Right lobe of liver (tissue), 6 donors: Measurements from ENCODE around the gene BCKDHA. TPM values are rescaled to one million over a fixed set of nuclear protein-coding genes. Genes with fewer than 3 reads are reported as not detected.
"Not testable (repeated sequence)": the region's sequence is repeated elsewhere in the genome, so short reads cannot be mapped to it uniquely, and the experiment has no call there.

Experiments used
- ATAC-seq, 4 donors: fragments of 200-7000 bp; cut with Tn5 transposase; one replicate each; pipeline ENCODE4 v1.9.1; 2020; ENCODE audit warnings: mild to moderate bottlenecking in 4 of 4, moderate library complexity in 4 of 4
- DNase-seq, 3 donors: peaks; one replicate each; pipeline ENCODE4 v3.0.0-alpha.2; 2020
- H3K27ac ChIP-seq, 3 donors: fragments of 200-600 bp; one replicate each; pipeline ENCODE4 v1.8.0; 2022
- H3K27me3 ChIP-seq, 2 donors: fragments of 200-600 bp; one replicate each; pipeline ENCODE4 v1.8.0; 2022
- H3K36me3 ChIP-seq, 4 donors: fragments of 200-600 bp; sonication (generic) in 1 of 4; one replicate each; pipeline versions ENCODE4 v1.5.1 to v1.8.0; 2017 to 2022; ENCODE audit warnings: control low read depth in 1 of 4
- H3K4me1 ChIP-seq, 4 donors: fragments of 200-600 bp; sonication (generic) in 1 of 4; one replicate each; pipeline versions ENCODE4 v1.5.1 to v1.8.0; 2017 to 2022; ENCODE audit warnings: control low read depth in 1 of 4
- H3K4me3 ChIP-seq, 3 donors: fragments of 200-600 bp; one replicate each; pipeline ENCODE4 v1.8.0; 2022
- H3K9me3 ChIP-seq, 4 donors: fragments of 200-600 bp; sonication (generic) in 1 of 4; one replicate each; pipeline versions ENCODE4 v1.5.1 to v1.8.0; 2017 to 2022; ENCODE audit warnings: control low read depth in 1 of 4
- CTCF ChIP-seq, 4 donors: fragments of 200-600 bp in 3 of 4; fragments of 450-650 bp in 1 of 4; IDR thresholded peaks; one replicate each; pipeline versions ENCODE4 v1.5.1 to v1.8.0; 2016 to 2022; ENCODE audit warnings: antibody characterized with exemption in 4 of 4, mild to moderate bottlenecking in 2 of 4
- POLR2A ChIP-seq: fragments of 450-650 bp; IDR thresholded peaks from one replicate; pipeline ENCODE4 v1.6.1; 2017; ENCODE audit warnings: antibody characterized with exemption, mild to moderate bottlenecking
- WGBS: methylation state at CpG from one replicate; pipeline ENCODE4 v1.1.6; 2018; ENCODE audit warnings: low coverage, low lambda C conversion rate; ENCODE audit not compliant: insufficient coverage; ENCODE audit errors: missing lambda C conversion rate; 5-methylcytosine and 5-hydroxymethylcytosine counted together
- intact Hi-C, 2 donors: fragments of 100-400 bp; cut with DNase I; formaldehyde crosslinking; loops; one replicate each; pipeline versions ENCODE4 v1.11.2 to v1.14.1; 2022
- total RNA-seq, 6 experiments: library from RNA; depleted of rRNA in 2 of 6; stranded (reverse); fragments of >200 nt in 2 of 6; fragmentation: NEBNext Ultra II Directional in 3 of 6; extraction: Animal tissue kit (Norgen Biotek cat#: 25700) in 3 of 6; gene quantifications; one replicate each; pipeline versions ENCODE4 v1.1.0 to v1.2.4, GENCODE V29; 2016 to 2023
- donor health status: DM: no; HTN: yes; CAD: no.
- donor health status: DM: no; HTN: no; CAD: no.
- donor health status: DM: no; HTN: no; CAD: no.
- donor health status: DM: no; HTN: yes; CAD: no.
- donor health status: DM: no; HTN: yes; CAD: no.

The BCKDHA gene
- total RNA-seq, 6 experiments from 2014 or later: 32.1 to 68.7 (median 48.9) TPM

- DNase-seq (no peak), ATAC-seq (peak in 2 of 4 donors; percentile 10 to 14)
- no peak overlapping the region for H3K27ac ChIP-seq
- TF ChIP-seq POLR2A (no peak), CTCF (IDR thresholded peaks at IDR 0.05) (no peak)
- no peaks in the 10 kb centered on the region for H3K36me3 ChIP-seq
- no peaks in the 10 kb centered on the region for H3K9me3 ChIP-seq
- intact Hi-C loops: no loop called here
- WGBS: 57% methylated on average over 3 of the region's 9 CpGs
- H3K4me3 ChIP-seq: no peak overlapping the region
- H3K4me1 ChIP-seq: peaks cover 0 to 12% (median 3%) of the 10 kb centered on the region in 4 donors
- no peaks in the 10 kb centered on the region for H3K27me3 ChIP-seq
Observed at GRCh38 chr19:41377977-41378709, 19.5 kb upstream of the BCKDHA start.

GRCh38 chr19:41381536-41381935 is 16.1 kb upstream of the BCKDHA start:
- H3K27ac ChIP-seq, DNase-seq, H3K4me3 ChIP-seq, H3K36me3 ChIP-seq, H3K4me1 ChIP-seq, H3K27me3 ChIP-seq, H3K9me3 ChIP-seq, ATAC-seq, intact Hi-C loops: not testable (repeated sequence)
- WGBS: 92% methylated on average over 8 of the region's 8 CpGs

- Histone ChIP-seq H3K36me3 (peaks cover 0 to 1% (median under 1%) of the 10 kb centered on the region in 4 donors), H3K4me3 (no peak overlapping the region), H3K27ac (no peak overlapping the region), H3K9me3 (no peaks in the 10 kb centered on the region), H3K4me1 (no peaks in the 10 kb centered on the region), H3K27me3 (no peaks in the 10 kb centered on the region)
- DNase-seq: no peak
- WGBS: 78% methylated on average over 3 of the region's 5 CpGs
- intact Hi-C loops: no loop called here
- ATAC-seq: no peak
- no peak for TF ChIP-seq CTCF (IDR thresholded peaks at IDR 0.05)
- no peak for TF ChIP-seq POLR2A
Observed at GRCh38 chr19:41384351-41384750, 13.3 kb upstream of the BCKDHA start.

GRCh38 chr19:41386442-41386841 is 11.2 kb upstream of the BCKDHA start:
- H3K9me3 ChIP-seq: no peaks in the 10 kb centered on the region
- WGBS: no CpG with 5 or more reads among the region's 13 CpGs
- no peak overlapping the region for H3K4me3 ChIP-seq
- peaks cover 0 to 21% (median 4%) of the 10 kb centered on the region in 4 donors for H3K36me3 ChIP-seq
- intact Hi-C loops: no loop called here
- no peak for TF ChIP-seq POLR2A
- TF ChIP-seq CTCF (IDR thresholded peaks at IDR 0.05): no peak
- no peak for DNase-seq
- H3K27me3 ChIP-seq: no peaks in the 10 kb centered on the region
- H3K27ac ChIP-seq: no peak overlapping the region
- no peaks in the 10 kb centered on the region for H3K4me1 ChIP-seq
- peak in 1 of 4 donors; percentile 8 for ATAC-seq

- H3K27ac ChIP-seq: no peak overlapping the region
Observed at GRCh38 chr19:41391618-41392017, 6.0 kb upstream of the BCKDHA start.

More at GRCh38 chr19:41391618-41392017, 6.0 kb upstream of the BCKDHA start:
- H3K27me3 ChIP-seq: no peaks in the 10 kb centered on the region
- H3K36me3 ChIP-seq: peaks cover 0 to 25% (median 4%) of the 10 kb centered on the region in 4 donors
- H3K9me3 ChIP-seq: no peaks in the 10 kb centered on the region
- no peak overlapping the region for H3K4me3 ChIP-seq
- ATAC-seq (no peak), DNase-seq (no peak)
- TF ChIP-seq CTCF (IDR thresholded peaks at IDR 0.05): no peak
- WGBS: 65% methylated on average over 4 of the region's 11 CpGs
- intact Hi-C loops: no loop called here
- peaks cover 0 to 12% (median 0%) of the 10 kb centered on the region in 4 donors for H3K4me1 ChIP-seq
